K562 (cell line): ENCODE results near the gene HSD17B12. TPM values are rescaled to one million over a fixed set of nuclear protein-coding genes. Genes with fewer than 3 reads are reported as not detected.
A peak's percentile ranks its signal among the peaks of the same experiment; 100 is the strongest.

Experiments
- ATF1 ChIP-seq, 2 experiments: fragments of 450-650 bp in 1 of 2; IDR thresholded peaks; 2 replicates each; pipeline ENCODE4 v1.6.1; 2016; ENCODE audit warnings: missing compliant biosample characterization in 1 of 2, missing genetic modification characterization in 1 of 2
- BCOR ChIP-seq: fragments of 450-650 bp; IDR thresholded peaks from 2 replicates; pipeline ENCODE4 v1.6.1; 2016
- CREM ChIP-seq: IDR thresholded peaks from 2 replicates; pipeline ENCODE4 v1.6.1; 2014; ENCODE audit warnings: antibody characterized with exemption, low read depth
- ETV6 ChIP-seq, 3 experiments: fragments of 150-350 bp in 1 of 3; sonication (generic) in 1 of 3; formaldehyde crosslinking in 1 of 3; IDR thresholded peaks; 2 replicates each; pipeline versions ENCODE4 v1.6.1 to v1.8.0; 2014 to 2022; ENCODE audit warnings: borderline replicate concordance in 2 of 3, low read depth in 2 of 3, antibody characterized with exemption in 1 of 3, low read length in 1 of 3, mild to moderate bottlenecking in 1 of 3, missing genetic modification reagents in 1 of 3
- GABPA ChIP-seq: fragments of 200-800 bp; sonication (Bioruptor generic); conservative IDR thresholded peaks from 2 replicates; pipeline ENCODE4 v1.6.1; 2016; ENCODE audit warnings: low read depth, missing genetic modification characterization, missing compliant biosample characterization
- HDAC3 ChIP-seq: fragments of 450-650 bp; IDR thresholded peaks from 2 replicates; pipeline ENCODE4 v1.6.1; 2018; ENCODE audit warnings: borderline replicate concordance, mild to moderate bottlenecking, moderate library complexity; ENCODE audit not compliant: partially characterized antibody
- MXI1 ChIP-seq: IDR thresholded peaks from 2 replicates; pipeline ENCODE4 v1.6.1; 2011; ENCODE audit warnings: low read depth, mild to moderate bottlenecking, improper control_type of control experiment, low read length
- MYC ChIP-seq, 2 experiments: fragments of 250-450 bp in 1 of 2; sonication (Bioruptor Pico) in 1 of 2; IDR thresholded peaks; 2 replicates each; pipeline versions ENCODE4 v1.5.1 to v1.6.1; 2012 to 2021; ENCODE audit warnings: low read depth in 2 of 2, borderline replicate concordance in 1 of 2, improper control_type of control experiment in 1 of 2, low read length in 1 of 2, mild to moderate bottlenecking in 1 of 2, moderate library complexity in 1 of 2
- NFE2L1 ChIP-seq: fragments of 450-650 bp; IDR thresholded peaks from 2 replicates; pipeline ENCODE4 v1.6.1; 2016; ENCODE audit warnings: missing genetic modification characterization, low read depth, mild to moderate bottlenecking, missing compliant biosample characterization, moderate library complexity, borderline replicate concordance
- RCOR1 ChIP-seq, 2 experiments: IDR thresholded peaks; 2 replicates each; pipeline ENCODE4 v1.6.1; 2012; ENCODE audit warnings: low read depth in 2 of 2, low read length in 2 of 2, borderline replicate concordance in 1 of 2, improper control_type of control experiment in 1 of 2
- ZNF124 ChIP-seq: sonication (generic); formaldehyde crosslinking; IDR thresholded peaks from 2 replicates; pipeline ENCODE4 v1.8.1; 2022; ENCODE audit warnings: missing genetic modification reagents
- ZNF143 ChIP-seq: sonication (generic); formaldehyde crosslinking; IDR thresholded peaks from 2 replicates; pipeline ENCODE4 v1.9.0; 2022; ENCODE audit warnings: mild to moderate bottlenecking, missing genetic modification reagents
- ZNF24 ChIP-seq: fragments of 450-650 bp; IDR thresholded peaks from 2 replicates; pipeline ENCODE4 v1.6.1; 2016
- ZNF561 ChIP-seq: fragments of 450-650 bp; formaldehyde crosslinking; conservative IDR thresholded peaks from 2 replicates; pipeline ENCODE4 v1.4.0; 2020; ENCODE audit warnings: mild to moderate bottlenecking, moderate library complexity
- polyA plus RNA-seq, 8 experiments: library from polyadenylated mRNA; depleted of rRNA in 4 of 8; stranded (reverse) in 5 of 8; unstranded in 3 of 8; fragments of >200 nt; fragmentation: Nextera tagmentation in 2 of 8; fragmentation: Illumina TruSeq in 1 of 8; extraction: Ambion mirVana in 2 of 8; extraction: Trizol in 1 of 8; gene quantifications; 2 replicates each; pipeline versions ENCODE4 v1.2.1 to v1.2.3, GENCODE V29; 2011 to 2014; ENCODE audit warnings: inconsistent platforms in 1 of 8, missing spikeins in 1 of 8
- total RNA-seq, 7 experiments: library from RNA; depleted of rRNA in 6 of 7; stranded (reverse); fragments of >200 nt in 6 of 7; fragmentation: Illumina TruSeq in 2 of 7; extraction: Trizol in 2 of 7; gene quantifications; 2 replicates each; pipeline versions ENCODE4 v1.2.1 to v1.2.3, GENCODE V29; 2011 to 2021; ENCODE audit warnings: low replicate concordance in 1 of 7
- TF ChIP-seq, protein P1 (sequence below): fragments of 450-650 bp; IDR thresholded peaks from 2 replicates; pipeline ENCODE4 v1.6.1; 2017; ENCODE audit warnings: antibody characterized with exemption
- TF ChIP-seq, protein P2 (sequence below), 2 experiments: IDR thresholded peaks; 2 replicates each; pipeline ENCODE4 v1.6.1; 2012; ENCODE audit warnings: improper control_type of control experiment in 2 of 2, low read depth in 2 of 2, low read length in 2 of 2, borderline replicate concordance in 1 of 2
- TF ChIP-seq, protein P3 (sequence below), 2 experiments: fragments of 450-650 bp; IDR thresholded peaks; 2 replicates each; pipeline ENCODE4 v1.6.1; 2018; ENCODE audit warnings: mild to moderate bottlenecking in 2 of 2, low read depth in 1 of 2; ENCODE audit not compliant: partially characterized antibody in 2 of 2

HSD17B12 gene
- total and polyA plus RNA-seq, 9 of the 15 experiments (the other 6 are each of a cell fraction or from before 2014, with no cell fraction given) = 9.1 to 34.5 (median 23.3) TPM

DNA sequence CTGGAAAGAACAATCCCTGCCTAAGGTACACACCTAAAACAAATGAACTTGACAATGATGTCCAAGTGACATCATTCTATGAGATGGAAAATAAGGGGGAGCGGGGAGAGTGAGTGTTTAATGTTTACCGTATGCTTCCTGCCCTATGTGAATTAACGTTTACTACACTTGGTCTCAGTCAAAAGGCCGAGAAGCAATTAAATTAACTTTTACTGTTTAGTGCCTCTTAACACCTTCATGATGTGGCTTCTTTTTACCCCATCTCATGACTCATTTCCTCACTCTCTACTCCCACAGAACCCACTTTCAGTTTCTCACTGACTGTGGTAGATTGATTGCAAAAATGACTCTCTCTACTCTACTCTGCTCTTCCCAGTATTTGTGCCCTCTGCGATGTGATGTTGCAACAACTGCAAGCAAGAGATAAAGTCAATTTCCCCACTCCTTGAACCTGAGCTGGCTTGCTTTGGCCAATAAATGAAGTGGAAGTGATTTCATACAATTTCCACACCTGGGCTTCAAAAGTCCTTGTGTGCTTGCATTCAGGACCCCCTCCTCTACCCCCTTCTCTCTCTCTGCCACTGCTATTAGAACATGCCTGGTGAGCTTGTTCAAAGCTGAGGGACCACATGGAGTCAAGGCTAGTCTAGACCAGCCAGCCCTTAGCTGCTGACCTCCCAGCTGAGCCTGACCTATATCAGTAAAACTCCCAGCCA, 188.5 kb downstream of the HSD17B12 start (continued):
- TF ChIP-seq ETV6 (IDR thresholded peaks at IDR 0.05; ENCODE audit: borderline replicate concordance in 1 of 2, low read depth in 2 of 2, low read length in 1 of 2) = 0 out of 4 replicates have a peak, but pooled peaks of 1 of the 2 experiments have one; percentile 46
- no peak for TF ChIP-seq ETV6 (CRISPR knock-in tag; IDR thresholded peaks at IDR 0.05; ENCODE audit: borderline replicate concordance)
- peak; percentile 53 to 96; a peak in 3 of 4 replicates for TF ChIP-seq RCOR1 (IDR thresholded peaks at IDR 0.05; ENCODE audit: borderline replicate concordance in 1 of 2, low read depth in 2 of 2, low read length in 2 of 2)
- TF ChIP-seq, protein P1, sequence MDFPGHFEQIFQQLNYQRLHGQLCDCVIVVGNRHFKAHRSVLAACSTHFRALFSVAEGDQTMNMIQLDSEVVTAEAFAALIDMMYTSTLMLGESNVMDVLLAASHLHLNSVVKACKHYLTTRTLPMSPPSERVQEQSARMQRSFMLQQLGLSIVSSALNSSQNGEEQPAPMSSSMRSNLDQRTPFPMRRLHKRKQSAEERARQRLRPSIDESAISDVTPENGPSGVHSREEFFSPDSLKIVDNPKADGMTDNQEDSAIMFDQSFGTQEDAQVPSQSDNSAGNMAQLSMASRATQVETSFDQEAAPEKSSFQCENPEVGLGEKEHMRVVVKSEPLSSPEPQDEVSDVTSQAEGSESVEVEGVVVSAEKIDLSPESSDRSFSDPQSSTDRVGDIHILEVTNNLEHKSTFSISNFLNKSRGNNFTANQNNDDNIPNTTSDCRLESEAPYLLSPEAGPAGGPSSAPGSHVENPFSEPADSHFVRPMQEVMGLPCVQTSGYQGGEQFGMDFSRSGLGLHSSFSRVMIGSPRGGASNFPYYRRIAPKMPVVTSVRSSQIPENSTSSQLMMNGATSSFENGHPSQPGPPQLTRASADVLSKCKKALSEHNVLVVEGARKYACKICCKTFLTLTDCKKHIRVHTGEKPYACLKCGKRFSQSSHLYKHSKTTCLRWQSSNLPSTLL = no peak
- TF ChIP-seq ATF1 (CRISPR knock-in tag; IDR thresholded peaks at IDR 0.05) = no peak
- peak; percentile 68 for TF ChIP-seq ATF1 (tag; IDR thresholded peaks at IDR 0.05)
- peak; percentile 57; the same call in 1 of the 2 replicates for TF ChIP-seq CREM
- TF ChIP-seq MYC (IDR thresholded peaks at IDR 0.05; ENCODE audit: low read depth, low read length) = no peak
- no peak for TF ChIP-seq MYC (CRISPR knock-in tag; IDR thresholded peaks at IDR 0.05; ENCODE audit: borderline replicate concordance, low read depth)
- TF ChIP-seq MXI1 = no peak
- TF ChIP-seq ZNF143 (CRISPR knock-in tag) = no peak
- no peak for TF ChIP-seq ZNF124
- TF ChIP-seq GABPA (tag) = peak; percentile 45
- TF ChIP-seq, protein P2, sequence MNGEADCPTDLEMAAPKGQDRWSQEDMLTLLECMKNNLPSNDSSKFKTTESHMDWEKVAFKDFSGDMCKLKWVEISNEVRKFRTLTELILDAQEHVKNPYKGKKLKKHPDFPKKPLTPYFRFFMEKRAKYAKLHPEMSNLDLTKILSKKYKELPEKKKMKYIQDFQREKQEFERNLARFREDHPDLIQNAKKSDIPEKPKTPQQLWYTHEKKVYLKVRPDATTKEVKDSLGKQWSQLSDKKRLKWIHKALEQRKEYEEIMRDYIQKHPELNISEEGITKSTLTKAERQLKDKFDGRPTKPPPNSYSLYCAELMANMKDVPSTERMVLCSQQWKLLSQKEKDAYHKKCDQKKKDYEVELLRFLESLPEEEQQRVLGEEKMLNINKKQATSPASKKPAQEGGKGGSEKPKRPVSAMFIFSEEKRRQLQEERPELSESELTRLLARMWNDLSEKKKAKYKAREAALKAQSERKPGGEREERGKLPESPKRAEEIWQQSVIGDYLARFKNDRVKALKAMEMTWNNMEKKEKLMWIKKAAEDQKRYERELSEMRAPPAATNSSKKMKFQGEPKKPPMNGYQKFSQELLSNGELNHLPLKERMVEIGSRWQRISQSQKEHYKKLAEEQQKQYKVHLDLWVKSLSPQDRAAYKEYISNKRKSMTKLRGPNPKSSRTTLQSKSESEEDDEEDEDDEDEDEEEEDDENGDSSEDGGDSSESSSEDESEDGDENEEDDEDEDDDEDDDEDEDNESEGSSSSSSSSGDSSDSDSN (IDR thresholded peaks at IDR 0.05; ENCODE audit: borderline replicate concordance in 1 of 2, low read depth in 2 of 2, low read length in 2 of 2) = 0 out of 4 replicates have a peak, but pooled peaks of 1 of the 2 experiments have one; percentile 24
- no peak for TF ChIP-seq NFE2L1 (tag)
- TF ChIP-seq HDAC3 = peak; percentile 76
- 0 out of 2 replicates have a peak, but pooled peaks have one; percentile 19 for TF ChIP-seq ZNF24
- no peak for TF ChIP-seq ZNF561
- 0 out of 2 replicates have a peak, but pooled peaks have one; percentile 28 for TF ChIP-seq BCOR
- TF ChIP-seq, protein P3, sequence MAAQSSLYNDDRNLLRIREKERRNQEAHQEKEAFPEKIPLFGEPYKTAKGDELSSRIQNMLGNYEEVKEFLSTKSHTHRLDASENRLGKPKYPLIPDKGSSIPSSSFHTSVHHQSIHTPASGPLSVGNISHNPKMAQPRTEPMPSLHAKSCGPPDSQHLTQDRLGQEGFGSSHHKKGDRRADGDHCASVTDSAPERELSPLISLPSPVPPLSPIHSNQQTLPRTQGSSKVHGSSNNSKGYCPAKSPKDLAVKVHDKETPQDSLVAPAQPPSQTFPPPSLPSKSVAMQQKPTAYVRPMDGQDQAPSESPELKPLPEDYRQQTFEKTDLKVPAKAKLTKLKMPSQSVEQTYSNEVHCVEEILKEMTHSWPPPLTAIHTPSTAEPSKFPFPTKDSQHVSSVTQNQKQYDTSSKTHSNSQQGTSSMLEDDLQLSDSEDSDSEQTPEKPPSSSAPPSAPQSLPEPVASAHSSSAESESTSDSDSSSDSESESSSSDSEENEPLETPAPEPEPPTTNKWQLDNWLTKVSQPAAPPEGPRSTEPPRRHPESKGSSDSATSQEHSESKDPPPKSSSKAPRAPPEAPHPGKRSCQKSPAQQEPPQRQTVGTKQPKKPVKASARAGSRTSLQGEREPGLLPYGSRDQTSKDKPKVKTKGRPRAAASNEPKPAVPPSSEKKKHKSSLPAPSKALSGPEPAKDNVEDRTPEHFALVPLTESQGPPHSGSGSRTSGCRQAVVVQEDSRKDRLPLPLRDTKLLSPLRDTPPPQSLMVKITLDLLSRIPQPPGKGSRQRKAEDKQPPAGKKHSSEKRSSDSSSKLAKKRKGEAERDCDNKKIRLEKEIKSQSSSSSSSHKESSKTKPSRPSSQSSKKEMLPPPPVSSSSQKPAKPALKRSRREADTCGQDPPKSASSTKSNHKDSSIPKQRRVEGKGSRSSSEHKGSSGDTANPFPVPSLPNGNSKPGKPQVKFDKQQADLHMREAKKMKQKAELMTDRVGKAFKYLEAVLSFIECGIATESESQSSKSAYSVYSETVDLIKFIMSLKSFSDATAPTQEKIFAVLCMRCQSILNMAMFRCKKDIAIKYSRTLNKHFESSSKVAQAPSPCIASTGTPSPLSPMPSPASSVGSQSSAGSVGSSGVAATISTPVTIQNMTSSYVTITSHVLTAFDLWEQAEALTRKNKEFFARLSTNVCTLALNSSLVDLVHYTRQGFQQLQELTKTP (IDR thresholded peaks at IDR 0.05; ENCODE audit: low read depth in 1 of 2, partially characterized antibody in 2 of 2) = peak in 1 of 2 experiments; percentile 78
